NCI-H2227 treated with DMSO at 0.1 percent for 48 hours (cell line): Measurements from ENCODE around the gene AMER3.
A peak's percentile ranks its signal among the peaks of the same experiment; 100 is the strongest.

Experiments used
- DNase-seq: peaks from one replicate; lab custom pipeline; 2025; lab: John Stamatoyannopoulos, UW

AMER3 gene

GRCh38 chr2:130756053-130756873 lies 923 bp downstream of the AMER3 start:
- DNase-seq: peak; percentile 26

- DNase-seq: no peak
These were observed 1.7 kb downstream of the AMER3 start for GRCh38 chr2:130756874-130757668.

GRCh38 chr2:130759906-130760753 lies 4.8 kb downstream of the AMER3 start:
- no peak for DNase-seq

GRCh38 chr2:130760754-130761751 lies 5.7 kb downstream of the AMER3 start:
- no peak for DNase-seq

- DNase-seq: no peak
These were observed 6.9 kb downstream of the AMER3 start for GRCh38 chr2:130762031-130762909.

GRCh38 chr2:130762910-130763385 lies 7.6 kb downstream of the AMER3 start:
- DNase-seq: no peak

GRCh38 chr2:130763405-130763804 lies 8.1 kb downstream of the AMER3 start:
- no peak for DNase-seq

- DNase-seq: no peak
These were observed 8.9 kb downstream of the AMER3 start for GRCh38 chr2:130764035-130764820.

GRCh38 chr2:130764821-130765115 lies 9.4 kb downstream of the AMER3 start:
- DNase-seq: no peak

GRCh38 chr2:130765464-130765863 lies 10.1 kb downstream of the AMER3 start:
- DNase-seq: no peak

- DNase-seq: no peak
These were observed 10.7 kb downstream of the AMER3 start for GRCh38 chr2:130766037-130766436.

- no peak for DNase-seq
These were observed 11.5 kb downstream of the AMER3 start for GRCh38 chr2:130766711-130767407.

GRCh38 chr2:130767408-130767775 lies 12.1 kb downstream of the AMER3 start:
- no peak for DNase-seq

GRCh38 chr2:130768191-130768855 lies 13.0 kb downstream of the AMER3 start:
- DNase-seq: no peak

GRCh38 chr2:130769343-130769907 lies 14.1 kb downstream of the AMER3 start:
- DNase-seq: no peak

- DNase-seq: no peak
These were observed 21.2 kb downstream of the AMER3 start for GRCh38 chr2:130776550-130776949.

GRCh38 chr2:130778781-130779180 lies 23.4 kb downstream of the AMER3 start:
- no peak for DNase-seq
